ENCODE results near the gene AFF4.

- TF ChIP-seq POLR2A (IDR thresholded peaks at IDR 0.05): no peak
- TF ChIP-seq, protein P1, sequence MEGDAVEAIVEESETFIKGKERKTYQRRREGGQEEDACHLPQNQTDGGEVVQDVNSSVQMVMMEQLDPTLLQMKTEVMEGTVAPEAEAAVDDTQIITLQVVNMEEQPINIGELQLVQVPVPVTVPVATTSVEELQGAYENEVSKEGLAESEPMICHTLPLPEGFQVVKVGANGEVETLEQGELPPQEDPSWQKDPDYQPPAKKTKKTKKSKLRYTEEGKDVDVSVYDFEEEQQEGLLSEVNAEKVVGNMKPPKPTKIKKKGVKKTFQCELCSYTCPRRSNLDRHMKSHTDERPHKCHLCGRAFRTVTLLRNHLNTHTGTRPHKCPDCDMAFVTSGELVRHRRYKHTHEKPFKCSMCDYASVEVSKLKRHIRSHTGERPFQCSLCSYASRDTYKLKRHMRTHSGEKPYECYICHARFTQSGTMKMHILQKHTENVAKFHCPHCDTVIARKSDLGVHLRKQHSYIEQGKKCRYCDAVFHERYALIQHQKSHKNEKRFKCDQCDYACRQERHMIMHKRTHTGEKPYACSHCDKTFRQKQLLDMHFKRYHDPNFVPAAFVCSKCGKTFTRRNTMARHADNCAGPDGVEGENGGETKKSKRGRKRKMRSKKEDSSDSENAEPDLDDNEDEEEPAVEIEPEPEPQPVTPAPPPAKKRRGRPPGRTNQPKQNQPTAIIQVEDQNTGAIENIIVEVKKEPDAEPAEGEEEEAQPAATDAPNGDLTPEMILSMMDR (IDR thresholded peaks at IDR 0.05): no peak
- TF ChIP-seq EP300 (IDR thresholded peaks at IDR 0.05): no peak
Observed at GRCh38 chr5:132860742-132861141, 102.7 kb downstream of the AFF4 start.
